Raji (cell line): ENCODE results near the gene DSCAML1.

Experiments
- POLR2A ChIP-seq: IDR thresholded peaks from 2 replicates; pipeline ENCODE4 v1.6.1; 2011; ENCODE audit warnings: low read depth, low read length, control low read depth; ENCODE audit not compliant: insufficient read depth

The DSCAML1 gene

GRCh38 chr11:117588166-117588810 is 208.7 kb downstream of the DSCAML1 start:
- no peak for TF ChIP-seq POLR2A

GRCh38 chr11:117587416-117587815 is 209.6 kb downstream of the DSCAML1 start:
- no peak for TF ChIP-seq POLR2A

- TF ChIP-seq POLR2A = no peak
Measured at GRCh38 chr11:117586392-117586791, 210.6 kb downstream of the DSCAML1 start.

GRCh38 chr11:117585631-117586030 is 211.4 kb downstream of the DSCAML1 start:
- no peak for TF ChIP-seq POLR2A

- no peak for TF ChIP-seq POLR2A
Measured at GRCh38 chr11:117584056-117584830, 212.8 kb downstream of the DSCAML1 start.

- TF ChIP-seq POLR2A = no peak
Measured at GRCh38 chr11:117583063-117583801, 213.8 kb downstream of the DSCAML1 start.

- TF ChIP-seq POLR2A = no peak
Measured at GRCh38 chr11:117582433-117582832, 214.6 kb downstream of the DSCAML1 start.

- TF ChIP-seq POLR2A = no peak
Measured at GRCh38 chr11:117580866-117581265, 216.2 kb downstream of the DSCAML1 start.

GRCh38 chr11:117579161-117579560 is 217.9 kb downstream of the DSCAML1 start:
- TF ChIP-seq POLR2A = no peak

GRCh38 chr11:117575856-117576255 is 221.2 kb downstream of the DSCAML1 start:
- TF ChIP-seq POLR2A = no peak

GRCh38 chr11:117574551-117574950 is 222.5 kb downstream of the DSCAML1 start:
- no peak for TF ChIP-seq POLR2A

- no peak for TF ChIP-seq POLR2A
Measured at GRCh38 chr11:117573326-117573725, 223.7 kb downstream of the DSCAML1 start.

- no peak for TF ChIP-seq POLR2A
Measured at GRCh38 chr11:117572671-117573070, 224.3 kb downstream of the DSCAML1 start.

- TF ChIP-seq POLR2A = no peak
Measured at GRCh38 chr11:117572129-117572528, 224.9 kb downstream of the DSCAML1 start.

- TF ChIP-seq POLR2A = no peak
Measured at GRCh38 chr11:117570701-117571100, 226.3 kb downstream of the DSCAML1 start.

- TF ChIP-seq POLR2A = no peak
Measured at GRCh38 chr11:117569911-117570310, 227.1 kb downstream of the DSCAML1 start.
